Renal pelvis (tissue), 3 donors: Measurements from ENCODE around the gene MTRFR. TPM values are rescaled to one million over a fixed set of nuclear protein-coding genes. Genes with fewer than 3 reads are reported as not detected.

Experiments
- polyA plus RNA-seq, 3 donors: library from polyadenylated mRNA; unstranded; fragments of 120-200 nt; gene quantifications; one replicate each; pipeline ENCODE4 v1.2.1, GENCODE V29; 2013; ENCODE audit not compliant: insufficient read length in 3 of 3

The MTRFR gene
- polyA plus RNA-seq, 3 donors: 19.9 to 23.5 (median 22.3) TPM

Other genes with a start within 250 kb of the MTRFR start
- gene PITPNM2, start 82.3 kb upstream of the MTRFR start, polyA plus RNA-seq: 1 to 10 TPM; 7.5 to 9.3 (median 7.7) TPM
- 10 to 100 TPM; 28.8 to 40.8 (median 36.5) TPM for gene MPHOSPH9, start 295 bp upstream of the MTRFR start, polyA plus RNA-seq
- gene CDK2AP1, start 38.4 kb downstream of the MTRFR start, polyA plus RNA-seq: 100 to 1,000 TPM; 143 to 196 (median 151) TPM
- gene SBNO1, start 131.4 kb downstream of the MTRFR start, polyA plus RNA-seq: 10 to 100 TPM; 26.8 to 35.0 (median 32.5) TPM
- 10 to 100 TPM; 50.6 to 55.8 (median 52.0) TPM for gene KMT5A, start 150.7 kb downstream of the MTRFR start, polyA plus RNA-seq
- 1 to 10 TPM; 5.2 to 6.4 (median 5.6) TPM for gene RILPL2, start 203.2 kb downstream of the MTRFR start, polyA plus RNA-seq
- gene SNRNP35, start 224.7 kb downstream of the MTRFR start, polyA plus RNA-seq: 10 to 100 TPM; 42.8 to 44.3 (median 43.8) TPM